Measurements from ENCODE around the gene B4GALT1. TPM values are rescaled to one million over a fixed set of nuclear protein-coding genes. Genes with fewer than 3 reads are reported as not detected.

The B4GALT1 gene
- total RNA-seq, result 14.1 and 35.7 TPM in 2 replicates

- DNase-seq, result peak; percentile 92
These were observed at the start of gene B4GALT1 for GRCh38 chr9:33167084-33167971. B4GALT1 (minus strand) TSS chr9:33167336; CDS start chr9:33167169, 167 bp downstream.

- no peak for DNase-seq
These were observed 44.7 kb upstream of the B4GALT1 start for GRCh38 chr9:33211695-33212393.

GRCh38 chr9:33210006-33210715 is 43.0 kb upstream of the B4GALT1 start:
- DNase-seq, result no peak

- DNase-seq, result no peak
These were observed 42.3 kb upstream of the B4GALT1 start for GRCh38 chr9:33209394-33209793.

GRCh38 chr9:33202552-33203201 is 35.5 kb upstream of the B4GALT1 start:
- DNase-seq, result no peak

GRCh38 chr9:33202018-33202417 is 34.9 kb upstream of the B4GALT1 start:
- no peak for DNase-seq

GRCh38 chr9:33198165-33198564 is 31.0 kb upstream of the B4GALT1 start:
- DNase-seq, result no peak

- no peak for DNase-seq
These were observed 30.4 kb upstream of the B4GALT1 start for GRCh38 chr9:33197279-33198152.

GRCh38 chr9:33196736-33197135 is 29.6 kb upstream of the B4GALT1 start:
- no peak for DNase-seq

GRCh38 chr9:33193818-33194217 is 26.7 kb upstream of the B4GALT1 start:
- no peak for DNase-seq

GRCh38 chr9:33192493-33193255 is 25.5 kb upstream of the B4GALT1 start:
- DNase-seq, result no peak

GRCh38 chr9:33190021-33190705 is 23.0 kb upstream of the B4GALT1 start:
- DNase-seq, result no peak

- no peak for DNase-seq
These were observed 22.2 kb upstream of the B4GALT1 start for GRCh38 chr9:33189331-33189791.

GRCh38 chr9:33188711-33189110 is 21.6 kb upstream of the B4GALT1 start:
- no peak for DNase-seq

- DNase-seq, result no peak
These were observed 20.5 kb upstream of the B4GALT1 start for GRCh38 chr9:33187519-33188218.

GRCh38 chr9:33186457-33187168 is 19.5 kb upstream of the B4GALT1 start:
- DNase-seq, result peak; percentile 46

GRCh38 chr9:33185858-33186257 is 18.7 kb upstream of the B4GALT1 start:
- no peak for DNase-seq

- DNase-seq, result no peak
These were observed 18.3 kb upstream of the B4GALT1 start for GRCh38 chr9:33185406-33185805.

- no peak for DNase-seq
These were observed 17.8 kb upstream of the B4GALT1 start for GRCh38 chr9:33184963-33185362.
